Adrenal gland (tissue), 12 donors: ENCODE measurements around the gene EFNA5. TPM values are rescaled to one million over a fixed set of nuclear protein-coding genes. Genes with fewer than 3 reads are reported as not detected.

Experiments
- DNase-seq, 7 donors: peaks; one replicate each; pipeline ENCODE4 v3.0.0-alpha.2; 2019 to 2020
- H3K27ac ChIP-seq, 5 donors: fragments of 200-600 bp; sonication (generic) in 4 of 5; 1 replicate in 3 of 5; 2 replicates in 2 of 5; pipeline versions ENCODE4 v1.5.1 to v1.8.0; 2016 to 2020; ENCODE audit warnings: mild to moderate bottlenecking in 1 of 5
- H3K27me3 ChIP-seq: fragments of 200-600 bp; 2 replicates; pipeline ENCODE4 v1.8.0; 2021
- H3K36me3 ChIP-seq, 2 donors: fragments of 200-600 bp; replicated peaks in 1 of 2; 1 replicate in 1 of 2; 2 replicates in 1 of 2; pipeline versions ENCODE4 v1.5.1 to v1.8.0; 2018 to 2022
- H3K4me1 ChIP-seq, 2 donors: fragments of 200-600 bp; replicated peaks in 1 of 2; 1 replicate in 1 of 2; 2 replicates in 1 of 2; pipeline versions ENCODE4 v1.5.1 to v1.8.0; 2018 to 2021
- H3K4me3 ChIP-seq, 4 donors: fragments of 200-600 bp; sonication (generic) in 3 of 4; one replicate each; pipeline ENCODE4 v1.5.1; 2016 to 2018
- H3K9me3 ChIP-seq, 3 donors: fragments of 200-600 bp; sonication (generic) in 1 of 3; replicated peaks in 1 of 3; 1 replicate in 2 of 3; 2 replicates in 1 of 3; pipeline versions ENCODE4 v1.5.1 to v1.8.0; 2016 to 2021
- CTCF ChIP-seq, 6 experiments: fragments of 450-650 bp in 4 of 6; fragments of 200-600 bp in 2 of 6; sonication (generic) in 1 of 6; IDR thresholded peaks; 1 replicate in 5 of 6; 2 replicates in 1 of 6; pipeline versions ENCODE4 v1.5.1 to v1.8.0; 2016 to 2021; ENCODE audit warnings: antibody characterized with exemption in 6 of 6, mild to moderate bottlenecking in 2 of 6, moderate library complexity in 1 of 6
- POLR2A ChIP-seq, 2 donors: fragments of 450-650 bp; IDR thresholded peaks; one replicate each; pipeline ENCODE4 v1.6.1; 2017; ENCODE audit warnings: antibody characterized with exemption in 2 of 2, mild to moderate bottlenecking in 2 of 2, moderate library complexity in 1 of 2
- WGBS, 4 donors: extraction: QIAGEN DNeasy Blood & Tissue Kit in 2 of 4; methylation state at CpG; one replicate each; pipeline versions ENCODE4 v1.1.5 to v1.1.7; 2013 to 2017; 5-methylcytosine and 5-hydroxymethylcytosine counted together
- intact Hi-C, 2 donors: fragments of 100-400 bp; cut with DNase I; formaldehyde crosslinking; loops; one replicate each; pipeline versions ENCODE4 v1.14.1 to v1.15.0; 2022 to 2023
- polyA plus RNA-seq, 3 donors: library from polyadenylated mRNA; stranded (reverse); fragments of 200-250 nt in 2 of 3; fragments of 350-450 nt in 1 of 3; fragmentation: Illumina TruSeq in 1 of 3; extraction: RNeasy Lipid Tissue Mini Kit (QIAGEN cat#74804) in 1 of 3; gene quantifications; one replicate each; pipeline ENCODE4 v1.2.3, GENCODE V29; 2013 to 2014
- total RNA-seq, 9 donors: library from RNA; depleted of rRNA in 4 of 9; stranded (reverse); fragments of >200 nt in 4 of 9; fragments of 120-200 nt in 1 of 9; fragmentation: NEBNext Ultra II Directional in 1 of 9; extraction: Animal tissue kit (Norgen Biotek cat#: 25700) in 1 of 9; gene quantifications; one replicate each; pipeline versions ENCODE4 v1.1.0 to v1.2.4, GENCODE V29; 2013 to 2023
- donor health status: healthy with polysubstance abuse.
- donor health status: Bipolar disorder and iron deficiency.
- donor health status: DM: yes; HTN: yes; CAD: no.
- donor health status: DM: no; HTN: no; CAD: no.
- donor health status: DM: no; HTN: no; CAD: no.
- donor health status: DM: yes; HTN: yes; CAD: no.

The EFNA5 gene
- total and polyA plus RNA-seq, 12 donors: 0.06 to 11.8 (median 1.6) TPM

- Histone ChIP-seq H3K4me1 (no peaks in the 10 kb centered on the region), H3K36me3 (no peaks in the 10 kb centered on the region), H3K27me3 (no peaks in the 10 kb centered on the region), H3K9me3 (no peaks in the 10 kb centered on the region), H3K4me3 (no peak overlapping the region), H3K27ac (no peak overlapping the region)
- intact Hi-C loops: no loop called here
- no peak for DNase-seq
- no peak for TF ChIP-seq CTCF (IDR thresholded peaks at IDR 0.05)
- TF ChIP-seq POLR2A (IDR thresholded peaks at IDR 0.05): no peak
- 93 to 98% (median 97%) methylated on average over 2 of the region's 2 CpGs for WGBS, 4 donors
These were observed 40.6 kb downstream of the EFNA5 start for GRCh38 chr5:107630184-107630583.

DNA sequence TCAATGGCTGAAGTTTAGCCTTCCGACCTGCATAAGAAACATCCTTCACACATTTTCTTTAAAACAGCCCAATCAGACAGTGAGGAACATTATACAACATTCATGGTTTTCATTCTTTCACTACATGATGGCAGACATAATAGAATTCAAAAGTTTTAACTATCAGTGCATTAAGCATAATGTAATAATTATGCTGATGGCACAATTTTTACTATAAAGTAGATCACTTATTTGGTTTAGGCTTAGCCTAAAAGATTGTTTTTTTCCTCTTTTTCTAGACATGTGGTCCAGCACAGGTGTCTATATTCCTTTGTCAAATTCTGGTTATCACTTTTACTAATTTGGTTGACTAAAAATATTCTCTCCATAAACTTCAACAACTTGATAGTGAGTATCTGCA is 46.5 kb downstream of the EFNA5 start:
- Histone ChIP-seq H3K27ac (no peak overlapping the region), H3K4me3 (no peak overlapping the region), H3K27me3 (no peaks in the 10 kb centered on the region), H3K36me3 (no peaks in the 10 kb centered on the region), H3K4me1 (no peaks in the 10 kb centered on the region), H3K9me3 (no peaks in the 10 kb centered on the region)
- intact Hi-C loops: no loop called here
- TF ChIP-seq CTCF (IDR thresholded peaks at IDR 0.05): no peak
- TF ChIP-seq POLR2A (IDR thresholded peaks at IDR 0.05): no peak
- no peak for DNase-seq
- WGBS, 4 donors: 83 to 98% (median 95%) methylated on average over 1 of the region's 1 CpG

DNA sequence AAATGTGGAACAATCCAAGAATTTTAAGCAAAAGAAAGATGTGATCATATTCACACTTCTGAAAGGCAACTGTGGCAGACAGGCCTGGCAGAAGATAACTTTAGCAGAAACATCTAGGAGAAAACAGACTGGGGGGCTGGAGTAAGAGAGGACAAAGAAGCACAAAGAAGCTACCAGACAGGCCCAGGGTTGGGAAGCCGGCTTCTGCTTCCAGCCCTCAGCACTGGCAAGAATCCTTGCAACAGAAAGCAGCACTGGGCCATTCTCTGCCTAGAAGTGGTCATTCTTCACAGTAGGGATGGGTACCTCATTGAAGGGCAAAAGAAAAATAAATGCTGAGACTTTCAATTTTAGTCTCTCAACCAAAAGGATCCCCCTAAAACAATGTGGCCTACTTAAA is 49.6 kb downstream of the EFNA5 start:
- H3K4me1 ChIP-seq: no peaks in the 10 kb centered on the region
- no peak for DNase-seq
- H3K27ac ChIP-seq: no peak overlapping the region
- H3K4me3 ChIP-seq: no peak overlapping the region
- no peaks in the 10 kb centered on the region for H3K9me3 ChIP-seq
- intact Hi-C loops: no loop called here
- H3K27me3 ChIP-seq: no peaks in the 10 kb centered on the region
- WGBS, 4 donors: 86 to 98% (median 93%) methylated on average over 1 of the region's 1 CpG
- H3K36me3 ChIP-seq: no peaks in the 10 kb centered on the region
- TF ChIP-seq POLR2A (IDR thresholded peaks at IDR 0.05): no peak
- no peak for TF ChIP-seq CTCF (IDR thresholded peaks at IDR 0.05)

DNA sequence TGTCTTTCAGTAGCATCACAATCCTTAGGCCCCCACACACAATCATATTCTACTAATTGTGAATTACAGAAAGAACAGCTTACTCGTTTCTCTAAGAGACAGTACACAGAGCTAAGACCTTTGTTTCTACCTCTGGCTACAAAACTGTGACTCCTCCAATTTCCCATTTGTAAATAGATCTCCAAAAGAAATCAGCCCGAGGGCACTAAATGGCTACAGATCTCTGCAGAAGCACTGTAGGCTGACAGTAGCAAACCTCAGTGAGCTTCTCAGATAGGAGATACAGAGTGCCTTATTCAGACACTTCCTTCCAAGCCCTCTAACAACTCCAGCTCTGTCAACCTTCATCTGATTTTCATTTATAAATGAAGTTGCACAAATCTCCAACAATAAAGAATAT is 51.0 kb downstream of the EFNA5 start:
- TF ChIP-seq POLR2A (IDR thresholded peaks at IDR 0.05) (no peak), CTCF (IDR thresholded peaks at IDR 0.05) (no peak)
- no peak for DNase-seq
- H3K27me3 ChIP-seq: no peaks in the 10 kb centered on the region
- 58 to 70% (median 66%) methylated on average over 2 of the region's 2 CpGs for WGBS, 4 donors
- H3K36me3 ChIP-seq: no peaks in the 10 kb centered on the region
- no peaks in the 10 kb centered on the region for H3K9me3 ChIP-seq
- no peak overlapping the region for H3K4me3 ChIP-seq
- H3K27ac ChIP-seq: no peak overlapping the region
- H3K4me1 ChIP-seq: no peaks in the 10 kb centered on the region
- intact Hi-C loops: no loop called here
